Glutamatergic neuron (in vitro differentiated cells): ENCODE results near the gene ZSCAN22. TPM values are rescaled to one million over a fixed set of nuclear protein-coding genes. Genes with fewer than 3 reads are reported as not detected.
A peak's percentile ranks its signal among the peaks of the same experiment; 100 is the strongest.
"Not testable (repeated sequence)": the region's sequence is repeated elsewhere in the genome, so short reads cannot be mapped to it uniquely, and the experiment has no call there.

Source experiments
- DNase-seq: peaks from one replicate; pipeline ENCODE4 v3.0.0; 2022
- H3K27ac Mint-ChIP-seq: one replicate; pipeline ENCODE4 v1.8.0; 2020; ENCODE audit warnings: mild to moderate bottlenecking, mixed read lengths, inconsistent platforms; ENCODE audit not compliant: unreplicated experiment
- H3K27me3 Mint-ChIP-seq: one replicate; pipeline ENCODE4 v1.8.0; 2020; ENCODE audit warnings: mild to moderate bottlenecking, moderate library complexity, mixed read lengths, inconsistent platforms; ENCODE audit not compliant: unreplicated experiment
- H3K36me3 Mint-ChIP-seq: one replicate; pipeline ENCODE4 v1.8.0; 2020; ENCODE audit warnings: mild to moderate bottlenecking, mixed read lengths, inconsistent platforms; ENCODE audit not compliant: unreplicated experiment
- H3K4me1 Mint-ChIP-seq: one replicate; pipeline ENCODE4 v1.8.0; 2020; ENCODE audit warnings: mild to moderate bottlenecking, low read depth, mixed read lengths, inconsistent platforms; ENCODE audit not compliant: unreplicated experiment
- H3K4me3 Mint-ChIP-seq: one replicate; pipeline ENCODE4 v1.8.0; 2020; ENCODE audit warnings: mild to moderate bottlenecking, mixed read lengths, inconsistent platforms; ENCODE audit not compliant: unreplicated experiment
- H3K9me3 Mint-ChIP-seq: one replicate; pipeline ENCODE4 v1.8.0; 2020; ENCODE audit warnings: mild to moderate bottlenecking, moderate library complexity, mixed read lengths, inconsistent platforms; ENCODE audit not compliant: unreplicated experiment
- CTCF ChIP-seq: fragments of 200-600 bp; sonication (generic); IDR thresholded peaks from one replicate; pipeline ENCODE4 v1.5.0; 2021; ENCODE audit not compliant: partially characterized antibody, unreplicated experiment
- total RNA-seq: library from RNA; stranded (reverse); fragmentation: NEBNext Ultra II Directional; extraction: Animal tissue kit (Norgen Biotek cat#: 25700); gene quantifications from one replicate; pipeline ENCODE4 v1.2.1, GENCODE V29; 2021; ENCODE audit not compliant: unreplicated experiment

The ZSCAN22 gene
- total RNA-seq, 1 donor from 2014 or later: 4.9 TPM

GRCh38 chr19:58368561-58369360, 42.0 kb downstream of the ZSCAN22 start:
- no peak for TF ChIP-seq CTCF

GRCh38 chr19:58372311-58373133, 45.7 kb downstream of the ZSCAN22 start:
- peak; percentile 28 for TF ChIP-seq CTCF
- DNase-seq: no peak
- Mint-ChIP-seq H3K4me3 (no peak overlapping the region), H3K9me3 (no peaks in the 10 kb centered on the region), H3K4me1 (no peaks in the 10 kb centered on the region), H3K27ac (no peak overlapping the region), H3K36me3 (no peaks in the 10 kb centered on the region), H3K27me3 (peaks cover 4% of the 10 kb centered on the region)

More at GRCh38 chr19:58368561-58369360, 42.0 kb downstream of the ZSCAN22 start:
- Mint-ChIP-seq H3K27ac (no peak overlapping the region), H3K27me3 (peaks cover 2% of the 10 kb centered on the region), H3K4me3 (no peak overlapping the region), H3K36me3 (no peaks in the 10 kb centered on the region), H3K9me3 (no peaks in the 10 kb centered on the region), H3K4me1 (peaks cover 3% of the 10 kb centered on the region)
- no peak for DNase-seq

GRCh38 chr19:58374200-58374599, 47.4 kb downstream of the ZSCAN22 start:
- no peak overlapping the region for H3K27ac Mint-ChIP-seq
- H3K9me3 Mint-ChIP-seq: peaks cover 3% of the 10 kb centered on the region
- no peaks in the 10 kb centered on the region for H3K36me3 Mint-ChIP-seq
- no peaks in the 10 kb centered on the region for H3K4me1 Mint-ChIP-seq
- TF ChIP-seq CTCF: no peak
- no peak for DNase-seq
- no peak overlapping the region for H3K4me3 Mint-ChIP-seq
- H3K27me3 Mint-ChIP-seq: peaks cover 7% of the 10 kb centered on the region

- not testable (repeated sequence) for H3K27ac Mint-ChIP-seq
Measured at GRCh38 chr19:58376724-58377123, 49.9 kb downstream of the ZSCAN22 start.

GRCh38 chr19:58379246-58379645, 52.5 kb downstream of the ZSCAN22 start:
- Mint-ChIP-seq H3K36me3 (no peaks in the 10 kb centered on the region), H3K27ac (peak overlapping the region; percentile 95), H3K9me3 (peaks cover 6% of the 10 kb centered on the region), H3K27me3 (peaks cover 8% of the 10 kb centered on the region), H3K4me1 (peaks cover 7% of the 10 kb centered on the region), H3K4me3 (peak overlapping the region; percentile 97)
- DNase-seq: no peak
- TF ChIP-seq CTCF: no peak

More at GRCh38 chr19:58376724-58377123, 49.9 kb downstream of the ZSCAN22 start:
- DNase-seq, H3K4me1 Mint-ChIP-seq, H3K4me3 Mint-ChIP-seq, H3K36me3 Mint-ChIP-seq, H3K9me3 Mint-ChIP-seq: not testable (repeated sequence)
- H3K27me3 Mint-ChIP-seq: peaks cover 10% of the 10 kb centered on the region
